Activated CD4-positive, alpha-beta T cell treated with anti-CD3 and anti-CD28 coated beads for 36 hours (primary cell): ENCODE results near the gene FAM151A. TPM values are rescaled to one million over a fixed set of nuclear protein-coding genes. Genes with fewer than 3 reads are reported as not detected.

Experiments used
- ATAC-seq: fragments of 200-7000 bp; cut with Tn5 transposase; one replicate; pipeline ENCODE4 v1.10.0; 2021; ENCODE audit warnings: mild to moderate bottlenecking, moderate library complexity
- CTCF ChIA-PET: fragments of 350-600 bp; sonication (Branson Sonifier 250); formaldehyde crosslinking; loops from one replicate; lab custom pipeline; 2021; ENCODE audit warnings: antibody characterized with exemption; lab: Charles Lee
- POLR2A ChIA-PET: fragments of 350-600 bp; sonication (Branson Sonifier 250); formaldehyde crosslinking; loops from one replicate; lab custom pipeline; 2021; ENCODE audit warnings: antibody characterized with exemption, inconsistent platforms; lab: Charles Lee
- DNase-seq: peaks from one replicate; pipeline ENCODE4 v3.0.0-alpha.2; 2020
- H3K27ac Mint-ChIP-seq: one replicate; pipeline ENCODE4 v1.8.0; 2021; ENCODE audit warnings: mixed read lengths
- H3K27me3 Mint-ChIP-seq: one replicate; pipeline ENCODE4 v1.8.0; 2021; ENCODE audit warnings: mixed read lengths
- H3K36me3 Mint-ChIP-seq: one replicate; pipeline ENCODE4 v1.8.0; 2021; ENCODE audit warnings: low read depth, mixed read lengths
- H3K4me1 Mint-ChIP-seq: one replicate; pipeline ENCODE4 v1.8.0; 2021; ENCODE audit warnings: mixed read lengths
- H3K4me3 Mint-ChIP-seq: one replicate; pipeline ENCODE4 v1.8.0; 2021; ENCODE audit warnings: mild to moderate bottlenecking, moderate library complexity, mixed read lengths
- H3K9me3 Mint-ChIP-seq: one replicate; pipeline ENCODE4 v1.8.0; 2021; ENCODE audit warnings: low read depth, mixed read lengths
- intact Hi-C, 2 experiments: fragments of 100-400 bp; cut with DNase I in 1 of 2; cut with micrococcal nuclease in 1 of 2; formaldehyde crosslinking; loops; one replicate each; pipeline versions ENCODE4 v1.14.2 to v1.15.1; 2022 to 2024; cut with DNase I, micrococcal nuclease
- total RNA-seq, 2 experiments: library from RNA; stranded (reverse); gene quantifications; one replicate each; pipeline ENCODE4 v1.2.3, GENCODE V29; 2021

The FAM151A gene
- total RNA-seq, 2 experiments from 2014 or later, result not detected

DNA sequence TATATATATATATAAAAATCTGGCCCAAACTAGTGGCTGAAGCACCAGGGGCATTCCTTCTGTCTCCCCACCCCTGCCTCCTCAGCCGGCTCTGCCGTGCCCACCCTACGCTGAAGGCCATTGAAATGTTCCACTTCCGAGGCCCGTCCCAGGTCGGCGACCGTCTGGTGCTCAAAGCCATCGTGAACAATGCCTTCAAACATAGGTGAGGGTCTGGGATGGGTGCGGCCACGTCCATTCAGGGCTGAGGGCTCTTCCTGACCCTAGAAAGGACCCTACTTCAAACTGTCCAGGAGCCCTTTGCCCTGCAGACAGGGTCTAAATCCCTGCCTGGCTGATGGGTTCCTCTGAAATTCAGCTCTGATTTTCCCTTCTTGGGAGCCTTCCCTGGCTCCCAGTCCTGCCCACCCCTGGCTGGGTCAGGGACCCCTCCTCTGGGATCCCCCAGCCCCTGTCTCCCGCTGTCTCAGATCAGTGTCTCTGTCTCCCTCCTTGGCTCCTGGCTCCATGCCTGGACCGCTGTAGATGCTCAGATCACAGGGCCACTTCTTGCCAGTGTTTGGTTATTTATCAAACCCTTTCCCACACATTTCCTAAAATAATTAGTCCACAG lies 24.0 kb downstream of the FAM151A start:
- no peak overlapping the region for H3K4me3 Mint-ChIP-seq
- H3K27ac Mint-ChIP-seq, result no peak overlapping the region
- no peaks in the 10 kb centered on the region for H3K27me3 Mint-ChIP-seq
- H3K9me3 Mint-ChIP-seq, result no peaks in the 10 kb centered on the region
- intact Hi-C loops, result no loop called here
- DNase-seq, result no peak
- peaks cover 2% of the 10 kb centered on the region for H3K4me1 Mint-ChIP-seq
- no peak for ATAC-seq
- POLR2A ChIA-PET, result no interaction called here
- CTCF ChIA-PET, result no interaction called here
- no peaks in the 10 kb centered on the region for H3K36me3 Mint-ChIP-seq

GRCh38 chr1:54597455-54598030 lies 25.8 kb downstream of the FAM151A start:
- Mint-ChIP-seq H3K27ac (no peak overlapping the region), H3K4me3 (no peak overlapping the region), H3K4me1 (no peaks in the 10 kb centered on the region), H3K27me3 (no peaks in the 10 kb centered on the region), H3K9me3 (no peaks in the 10 kb centered on the region), H3K36me3 (no peaks in the 10 kb centered on the region)
- POLR2A ChIA-PET, result no interaction called here
- DNase-seq (no peak), ATAC-seq (no peak)
- CTCF ChIA-PET, result no interaction called here
- intact Hi-C loops, result no loop called here

DNA sequence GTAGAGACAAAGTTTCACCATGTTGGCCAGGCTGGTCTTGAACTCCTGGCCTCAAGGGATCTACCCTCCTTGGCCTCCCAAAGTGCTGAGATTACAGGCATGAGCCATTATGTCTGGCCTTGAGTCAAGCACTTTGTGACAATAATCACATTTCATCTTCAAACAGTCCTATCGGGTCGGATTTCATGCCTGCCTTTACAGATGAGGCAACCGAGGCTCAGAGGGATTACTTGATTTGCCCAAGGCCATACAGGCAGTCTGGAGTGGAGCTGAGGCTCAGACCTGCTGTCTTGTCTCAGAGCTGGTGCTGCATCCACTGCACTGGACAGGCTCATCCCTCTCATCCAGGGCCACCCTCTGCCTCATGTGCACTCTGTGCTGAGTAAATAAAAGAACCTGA lies 26.6 kb downstream of the FAM151A start:
- H3K4me1 Mint-ChIP-seq, result no peaks in the 10 kb centered on the region
- ChIA-PET CTCF (interaction anchor here (0.6 to 0.8 kb wide), 2 partner anchors 25 to 31 kb away, joined by 3 to 4 read pairs; no protein-coding TSS in a partner anchor), POLR2A (no interaction called here)
- H3K9me3 Mint-ChIP-seq, result no peaks in the 10 kb centered on the region
- DNase-seq (no peak), ATAC-seq (no peak)
- no peaks in the 10 kb centered on the region for H3K27me3 Mint-ChIP-seq
- no peak overlapping the region for H3K4me3 Mint-ChIP-seq
- no peaks in the 10 kb centered on the region for H3K36me3 Mint-ChIP-seq
- intact Hi-C loops, result no loop called here
- no peak overlapping the region for H3K27ac Mint-ChIP-seq

GRCh38 chr1:54595956-54596498 lies 27.3 kb downstream of the FAM151A start:
- no peaks in the 10 kb centered on the region for H3K36me3 Mint-ChIP-seq
- DNase-seq, result no peak
- H3K4me1 Mint-ChIP-seq, result no peaks in the 10 kb centered on the region
- no peaks in the 10 kb centered on the region for H3K9me3 Mint-ChIP-seq
- no peaks in the 10 kb centered on the region for H3K27me3 Mint-ChIP-seq
- POLR2A ChIA-PET, result no interaction called here
- H3K4me3 Mint-ChIP-seq, result no peak overlapping the region
- H3K27ac Mint-ChIP-seq, result no peak overlapping the region
- CTCF ChIA-PET, result interaction anchor here (0.8 kb wide), 1 partner anchor 31 kb away, joined by 4 read pairs; no protein-coding TSS in a partner anchor
- ATAC-seq, result no peak
- intact Hi-C loops, result no loop called here

DNA sequence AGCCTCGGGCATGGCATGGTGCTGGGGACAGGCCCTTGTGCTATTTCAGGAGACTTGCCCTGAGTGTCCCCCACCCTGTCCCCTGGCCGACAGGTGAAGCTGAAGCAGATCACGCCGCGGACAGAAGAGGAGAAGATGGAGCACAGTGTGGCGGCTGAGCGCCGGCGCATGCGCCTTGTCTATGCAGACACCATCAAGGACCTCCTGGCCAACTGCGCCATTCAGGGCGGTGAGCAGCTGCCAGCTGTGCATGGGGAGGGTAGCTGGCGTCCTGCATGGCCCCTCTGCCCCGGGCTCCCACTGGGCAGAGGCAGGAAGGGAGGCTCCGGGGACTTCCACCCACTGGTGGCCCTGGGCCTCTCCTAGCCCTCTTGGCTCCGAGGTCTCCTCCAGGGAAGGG lies 28.9 kb downstream of the FAM151A start:
- no peak for DNase-seq
- no peak overlapping the region for H3K27ac Mint-ChIP-seq
- no peaks in the 10 kb centered on the region for H3K9me3 Mint-ChIP-seq
- CTCF ChIA-PET, result no interaction called here
- no peak overlapping the region for H3K4me3 Mint-ChIP-seq
- H3K4me1 Mint-ChIP-seq, result no peaks in the 10 kb centered on the region
- POLR2A ChIA-PET, result no interaction called here
- no peaks in the 10 kb centered on the region for H3K36me3 Mint-ChIP-seq
- no peaks in the 10 kb centered on the region for H3K27me3 Mint-ChIP-seq
- intact Hi-C loops, result no loop called here
- no peak for ATAC-seq

DNA sequence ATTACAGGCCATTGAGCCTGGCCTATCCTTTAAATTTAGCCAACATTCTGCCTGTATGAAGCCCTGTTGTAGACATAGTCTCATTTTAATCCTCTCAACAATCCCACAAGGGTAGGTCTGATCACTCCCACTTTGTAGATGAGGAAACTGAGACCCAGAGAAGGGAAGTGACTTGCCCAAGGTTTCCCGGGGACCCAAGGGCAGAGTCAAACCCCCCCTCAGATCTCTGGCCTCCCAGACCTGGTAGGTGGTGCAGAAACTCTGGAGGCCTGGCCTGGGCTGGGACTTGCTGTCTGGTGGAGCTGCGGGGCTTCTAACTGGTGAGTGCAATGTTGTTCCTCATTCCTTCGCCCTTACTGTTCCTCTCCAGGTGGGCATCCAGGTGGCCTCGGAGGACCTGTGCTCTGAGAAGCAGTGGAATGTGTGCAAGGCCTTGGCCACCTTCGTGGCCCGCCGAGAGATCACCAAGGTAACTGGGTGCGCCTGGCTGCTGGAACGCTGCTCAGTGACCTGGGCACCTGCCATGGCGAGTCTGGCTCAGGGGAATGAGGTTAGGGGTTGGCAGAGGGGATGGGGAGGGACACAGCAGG lies 29.7 kb downstream of the FAM151A start:
- POLR2A ChIA-PET, result no interaction called here
- H3K4me1 Mint-ChIP-seq, result no peaks in the 10 kb centered on the region
- DNase-seq, result no peak
- intact Hi-C loops, result no loop called here
- no peak overlapping the region for H3K27ac Mint-ChIP-seq
- ATAC-seq, result no peak
- no peaks in the 10 kb centered on the region for H3K27me3 Mint-ChIP-seq
- CTCF ChIA-PET, result no interaction called here
- H3K4me3 Mint-ChIP-seq, result no peak overlapping the region
- H3K9me3 Mint-ChIP-seq, result no peaks in the 10 kb centered on the region
- no peaks in the 10 kb centered on the region for H3K36me3 Mint-ChIP-seq

GRCh38 chr1:54591127-54591756 lies 32.1 kb downstream of the FAM151A start:
- POLR2A ChIA-PET, result no interaction called here
- no peak for DNase-seq
- Mint-ChIP-seq H3K4me3 (no peak overlapping the region), H3K27ac (no peak overlapping the region), H3K36me3 (no peaks in the 10 kb centered on the region), H3K4me1 (no peaks in the 10 kb centered on the region), H3K27me3 (no peaks in the 10 kb centered on the region), H3K9me3 (no peaks in the 10 kb centered on the region)
- intact Hi-C loops, result no loop called here
- CTCF ChIA-PET, result no interaction called here
- no peak for ATAC-seq

- Mint-ChIP-seq H3K9me3 (no peaks in the 10 kb centered on the region), H3K4me3 (no peak overlapping the region), H3K4me1 (no peaks in the 10 kb centered on the region), H3K27me3 (no peaks in the 10 kb centered on the region), H3K27ac (no peak overlapping the region), H3K36me3 (no peaks in the 10 kb centered on the region)
- DNase-seq, result no peak
- intact Hi-C loops, result no loop called here
- no peak for ATAC-seq
- ChIA-PET POLR2A (no interaction called here), CTCF (interaction anchor here (1.0 kb wide), 1 partner anchor 16 kb away, joined by 5 read pairs; no protein-coding TSS in a partner anchor)
Measured at GRCh38 chr1:54588377-54588776, 34.9 kb downstream of the FAM151A start.

GRCh38 chr1:54585181-54586066 lies 37.9 kb downstream of the FAM151A start:
- Mint-ChIP-seq H3K27ac (no peak overlapping the region), H3K27me3 (no peaks in the 10 kb centered on the region), H3K9me3 (no peaks in the 10 kb centered on the region), H3K4me3 (no peak overlapping the region), H3K36me3 (no peaks in the 10 kb centered on the region), H3K4me1 (no peaks in the 10 kb centered on the region)
- ChIA-PET CTCF (no interaction called here), POLR2A (no interaction called here)
- intact Hi-C loops, result no loop called here
- ATAC-seq (no peak), DNase-seq (no peak)

DNA sequence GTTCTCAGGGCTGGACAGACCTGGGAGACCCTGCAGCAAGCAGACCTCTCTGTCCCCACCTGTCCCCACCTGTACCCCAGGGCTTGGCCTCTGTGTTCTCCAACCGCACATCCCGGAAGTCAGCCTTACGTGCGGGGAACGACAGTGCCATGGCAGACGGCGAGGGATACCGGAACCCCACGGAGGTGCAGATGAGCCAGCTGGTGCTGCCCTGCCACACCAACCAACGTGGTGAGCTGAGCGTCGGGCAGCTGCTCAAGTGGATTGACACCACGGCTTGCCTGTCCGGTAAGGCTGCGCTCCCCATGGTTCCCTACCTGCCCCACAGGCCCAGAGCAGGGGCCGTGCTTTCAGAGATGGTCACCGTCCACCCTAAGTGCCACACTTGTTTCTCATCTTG lies 38.8 kb downstream of the FAM151A start:
- no peaks in the 10 kb centered on the region for H3K4me1 Mint-ChIP-seq
- H3K4me3 Mint-ChIP-seq, result no peak overlapping the region
- ChIA-PET POLR2A (no interaction called here), CTCF (no interaction called here)
- H3K27me3 Mint-ChIP-seq, result no peaks in the 10 kb centered on the region
- DNase-seq, result no peak
- no peaks in the 10 kb centered on the region for H3K9me3 Mint-ChIP-seq
- H3K36me3 Mint-ChIP-seq, result no peaks in the 10 kb centered on the region
- intact Hi-C loops, result no loop called here
- no peak overlapping the region for H3K27ac Mint-ChIP-seq
- no peak for ATAC-seq

GRCh38 chr1:54583871-54584270 lies 39.5 kb downstream of the FAM151A start:
- POLR2A ChIA-PET, result no interaction called here
- Mint-ChIP-seq H3K4me3 (no peak overlapping the region), H3K4me1 (no peaks in the 10 kb centered on the region), H3K27me3 (no peaks in the 10 kb centered on the region), H3K27ac (no peak overlapping the region), H3K36me3 (no peaks in the 10 kb centered on the region), H3K9me3 (no peaks in the 10 kb centered on the region)
- intact Hi-C loops, result no loop called here
- DNase-seq, result no peak
- ATAC-seq, result no peak
- CTCF ChIA-PET, result no interaction called here
